ENCODE data around the gene SYNM.

GRCh38 chr15:99096173-99096893 is 8.5 kb upstream of the SYNM start:
- TF ChIP-seq, protein P1, sequence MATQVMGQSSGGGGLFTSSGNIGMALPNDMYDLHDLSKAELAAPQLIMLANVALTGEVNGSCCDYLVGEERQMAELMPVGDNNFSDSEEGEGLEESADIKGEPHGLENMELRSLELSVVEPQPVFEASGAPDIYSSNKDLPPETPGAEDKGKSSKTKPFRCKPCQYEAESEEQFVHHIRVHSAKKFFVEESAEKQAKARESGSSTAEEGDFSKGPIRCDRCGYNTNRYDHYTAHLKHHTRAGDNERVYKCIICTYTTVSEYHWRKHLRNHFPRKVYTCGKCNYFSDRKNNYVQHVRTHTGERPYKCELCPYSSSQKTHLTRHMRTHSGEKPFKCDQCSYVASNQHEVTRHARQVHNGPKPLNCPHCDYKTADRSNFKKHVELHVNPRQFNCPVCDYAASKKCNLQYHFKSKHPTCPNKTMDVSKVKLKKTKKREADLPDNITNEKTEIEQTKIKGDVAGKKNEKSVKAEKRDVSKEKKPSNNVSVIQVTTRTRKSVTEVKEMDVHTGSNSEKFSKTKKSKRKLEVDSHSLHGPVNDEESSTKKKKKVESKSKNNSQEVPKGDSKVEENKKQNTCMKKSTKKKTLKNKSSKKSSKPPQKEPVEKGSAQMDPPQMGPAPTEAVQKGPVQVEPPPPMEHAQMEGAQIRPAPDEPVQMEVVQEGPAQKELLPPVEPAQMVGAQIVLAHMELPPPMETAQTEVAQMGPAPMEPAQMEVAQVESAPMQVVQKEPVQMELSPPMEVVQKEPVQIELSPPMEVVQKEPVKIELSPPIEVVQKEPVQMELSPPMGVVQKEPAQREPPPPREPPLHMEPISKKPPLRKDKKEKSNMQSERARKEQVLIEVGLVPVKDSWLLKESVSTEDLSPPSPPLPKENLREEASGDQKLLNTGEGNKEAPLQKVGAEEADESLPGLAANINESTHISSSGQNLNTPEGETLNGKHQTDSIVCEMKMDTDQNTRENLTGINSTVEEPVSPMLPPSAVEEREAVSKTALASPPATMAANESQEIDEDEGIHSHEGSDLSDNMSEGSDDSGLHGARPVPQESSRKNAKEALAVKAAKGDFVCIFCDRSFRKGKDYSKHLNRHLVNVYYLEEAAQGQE (IDR thresholded peaks at IDR 0.05; ENCODE audit: insufficient read depth in 1 of 2, low read depth in 2 of 2, low read length in 2 of 2): no peak
- TF ChIP-seq POLR2AphosphoS5 (IDR thresholded peaks at IDR 0.05; ENCODE audit: low read depth, low read length) (no peak), SIN3A (IDR thresholded peaks at IDR 0.05; ENCODE audit: borderline replicate concordance, insufficient read depth, low read length) (no peak), TAF1 (IDR thresholded peaks at IDR 0.05; ENCODE audit: borderline replicate concordance, insufficient read depth, low read length) (no peak), FOXP2 (optimal IDR thresholded peaks at IDR 0.05; ENCODE audit: borderline replicate concordance, extremely low read depth, extremely low read length, insufficient read depth) (no peak)

Measured in PFSK-1 (cell line).